ENCODE measurements around the gene PPP1R13B.

Gene PPP1R13B

GRCh38 chr14:103867523-103867953 lies 20.2 kb upstream of the PPP1R13B start:
- no peak for TF ChIP-seq CTCF (IDR thresholded peaks at IDR 0.05; ENCODE audit: extremely low read depth, insufficient read depth, missing control alignments)
- in situ Hi-C loops (cut with MboI; ENCODE audit: low pct_unique_long_range_greater_than_20kb, low sequenced_read_pairs, unreplicated experiment): no loop called here
- no peak for DNase-seq (ENCODE audit: low spot score)

DNA sequence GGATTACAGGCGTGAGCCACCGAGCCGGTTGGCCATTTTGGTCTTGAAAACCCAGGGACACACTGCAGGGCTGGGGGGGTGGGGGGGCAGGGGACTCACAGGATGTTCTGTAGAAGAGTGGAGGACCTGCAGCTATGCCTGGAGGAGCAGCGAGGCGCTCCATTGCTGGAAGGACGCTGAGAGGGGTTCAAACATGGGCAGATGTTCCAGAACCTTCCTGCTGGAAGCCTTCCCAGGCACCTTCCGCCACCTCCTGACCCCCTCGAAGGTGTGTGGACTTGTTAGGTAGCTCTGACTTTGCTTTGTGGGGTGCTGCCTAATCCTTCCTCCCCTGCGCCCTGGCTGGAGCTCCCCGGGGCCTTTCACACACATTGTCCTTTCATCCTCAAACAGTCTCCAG lies 19.6 kb upstream of the PPP1R13B start:
- in situ Hi-C loops (cut with MboI; ENCODE audit: low pct_unique_long_range_greater_than_20kb, low sequenced_read_pairs, unreplicated experiment): no loop called here
- TF ChIP-seq CTCF (IDR thresholded peaks at IDR 0.05; ENCODE audit: extremely low read depth, insufficient read depth, missing control alignments): no peak
- no peak for DNase-seq (ENCODE audit: low spot score)

DNA sequence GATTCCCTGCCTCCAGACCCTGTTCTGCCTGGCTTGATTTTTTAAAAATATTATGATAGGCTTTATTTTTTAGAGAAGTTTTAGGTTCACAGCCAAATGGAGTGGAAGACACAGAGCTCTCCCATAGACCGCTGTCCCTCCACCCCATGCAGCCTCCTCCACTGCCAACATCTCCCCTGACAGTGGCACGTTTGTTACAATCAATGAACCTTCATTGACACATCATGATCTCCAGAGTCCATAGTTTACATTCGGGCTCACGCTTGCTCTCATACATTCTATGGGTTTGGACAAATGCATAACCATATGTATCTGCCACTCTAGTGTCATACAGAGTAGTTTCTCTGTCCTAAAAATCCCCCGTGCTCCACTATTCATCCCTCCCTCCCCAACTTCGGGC lies 15.9 kb upstream of the PPP1R13B start:
- no peak for TF ChIP-seq CTCF (IDR thresholded peaks at IDR 0.05; ENCODE audit: extremely low read depth, insufficient read depth, missing control alignments)
- in situ Hi-C loops (cut with MboI; ENCODE audit: low pct_unique_long_range_greater_than_20kb, low sequenced_read_pairs, unreplicated experiment): no loop called here
- DNase-seq (ENCODE audit: low spot score): no peak

- TF ChIP-seq CTCF (IDR thresholded peaks at IDR 0.05; ENCODE audit: extremely low read depth, insufficient read depth, missing control alignments): no peak
- in situ Hi-C loops (cut with MboI; ENCODE audit: low pct_unique_long_range_greater_than_20kb, low sequenced_read_pairs, unreplicated experiment): no loop called here
- DNase-seq (ENCODE audit: low spot score): no peak
Measured at GRCh38 chr14:103862393-103862782, 15.0 kb upstream of the PPP1R13B start.

DNA sequence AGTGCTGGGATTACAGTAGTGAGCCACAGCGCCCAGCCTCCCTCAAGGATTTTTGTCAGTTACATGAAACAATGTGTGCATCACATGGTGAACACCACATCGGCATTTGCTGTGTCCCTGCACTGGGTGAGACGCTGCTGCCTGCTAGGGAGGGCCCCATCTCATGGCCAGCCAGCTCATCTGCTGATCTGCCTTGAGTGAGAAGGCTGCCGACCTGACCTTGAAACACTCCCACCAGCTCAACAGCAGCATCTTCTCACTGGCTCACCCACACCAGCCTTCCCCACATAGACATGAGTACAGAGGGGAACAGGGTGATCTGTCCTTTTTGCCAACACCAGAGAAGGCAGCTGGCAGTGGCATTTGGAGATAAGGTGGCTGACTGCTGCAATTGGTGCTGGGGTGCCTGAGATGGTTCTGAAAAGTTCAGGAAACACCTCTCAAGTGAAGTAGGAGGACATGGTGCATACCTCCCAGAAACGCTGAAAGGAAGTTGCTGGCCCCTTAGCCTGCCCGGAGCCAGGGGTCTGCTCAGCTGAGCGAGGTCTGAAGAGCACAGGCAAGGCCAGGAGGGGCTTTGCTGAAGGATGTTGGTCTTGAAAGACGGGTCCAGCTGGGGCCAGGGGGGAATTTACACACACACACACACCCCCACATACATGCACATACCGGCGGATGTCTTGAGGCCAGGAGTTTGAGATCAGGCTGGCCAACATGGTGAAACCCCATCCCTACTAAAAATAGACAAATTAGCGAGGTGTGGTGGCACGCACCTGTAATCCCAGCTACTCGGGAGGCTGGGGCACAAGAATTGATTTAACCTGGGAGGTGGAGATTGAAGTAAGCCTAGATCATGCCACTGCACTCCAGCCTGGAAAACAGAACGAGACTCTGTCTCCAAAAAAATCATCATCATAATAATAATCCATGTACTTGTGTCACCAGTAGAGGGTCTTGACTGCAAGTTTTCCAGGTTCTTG lies 14.3 kb upstream of the PPP1R13B start:
- TF ChIP-seq CTCF (IDR thresholded peaks at IDR 0.05; ENCODE audit: extremely low read depth, insufficient read depth, missing control alignments): no peak
- DNase-seq (ENCODE audit: low spot score): no peak
- in situ Hi-C loops (cut with MboI; ENCODE audit: low pct_unique_long_range_greater_than_20kb, low sequenced_read_pairs, unreplicated experiment): no loop called here

- no peak for DNase-seq (ENCODE audit: low spot score)
- TF ChIP-seq CTCF (IDR thresholded peaks at IDR 0.05; ENCODE audit: extremely low read depth, insufficient read depth, missing control alignments): no peak
- in situ Hi-C loops (cut with MboI; ENCODE audit: low pct_unique_long_range_greater_than_20kb, low sequenced_read_pairs, unreplicated experiment): no loop called here
Measured at GRCh38 chr14:103859416-103860202, 12.2 kb upstream of the PPP1R13B start.
